HG02938 (cell line): ENCODE data around the gene SNAP47.

Experiments
- ATAC-seq: cut with Tn5 transposase; IDR thresholded peaks from one replicate; pipeline ENCODE4 v1.9.1; 2021; ENCODE audit warnings: mild to moderate bottlenecking, moderate library complexity; ENCODE audit not compliant: unreplicated experiment

The SNAP47 gene

GRCh38 chr1:227731696-227732585 is 3.3 kb upstream of the SNAP47 start:
- no peak for ATAC-seq

GRCh38 chr1:227732586-227733308 is 2.5 kb upstream of the SNAP47 start:
- no peak for ATAC-seq

DNA sequence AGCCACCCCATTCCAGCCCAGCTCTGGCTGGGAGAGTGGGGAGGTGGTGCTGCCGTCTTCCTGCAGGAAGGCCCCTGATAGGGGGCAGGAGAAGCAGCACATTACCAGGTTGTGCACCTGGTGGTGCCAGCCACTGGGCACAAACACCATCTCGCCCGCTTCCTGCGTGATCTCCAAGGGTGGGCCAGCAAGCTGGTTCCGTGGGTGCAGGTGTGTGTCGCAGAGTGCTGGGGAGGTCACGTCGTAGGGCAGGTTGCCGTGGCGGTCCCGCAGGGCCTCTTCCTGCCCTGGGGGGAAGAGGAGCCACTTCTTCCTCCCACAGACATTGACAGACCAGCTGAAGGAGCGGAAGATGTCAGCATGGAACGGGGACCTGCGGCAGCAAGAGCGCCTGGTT is 1.9 kb upstream of the SNAP47 start:
- no peak for ATAC-seq

DNA sequence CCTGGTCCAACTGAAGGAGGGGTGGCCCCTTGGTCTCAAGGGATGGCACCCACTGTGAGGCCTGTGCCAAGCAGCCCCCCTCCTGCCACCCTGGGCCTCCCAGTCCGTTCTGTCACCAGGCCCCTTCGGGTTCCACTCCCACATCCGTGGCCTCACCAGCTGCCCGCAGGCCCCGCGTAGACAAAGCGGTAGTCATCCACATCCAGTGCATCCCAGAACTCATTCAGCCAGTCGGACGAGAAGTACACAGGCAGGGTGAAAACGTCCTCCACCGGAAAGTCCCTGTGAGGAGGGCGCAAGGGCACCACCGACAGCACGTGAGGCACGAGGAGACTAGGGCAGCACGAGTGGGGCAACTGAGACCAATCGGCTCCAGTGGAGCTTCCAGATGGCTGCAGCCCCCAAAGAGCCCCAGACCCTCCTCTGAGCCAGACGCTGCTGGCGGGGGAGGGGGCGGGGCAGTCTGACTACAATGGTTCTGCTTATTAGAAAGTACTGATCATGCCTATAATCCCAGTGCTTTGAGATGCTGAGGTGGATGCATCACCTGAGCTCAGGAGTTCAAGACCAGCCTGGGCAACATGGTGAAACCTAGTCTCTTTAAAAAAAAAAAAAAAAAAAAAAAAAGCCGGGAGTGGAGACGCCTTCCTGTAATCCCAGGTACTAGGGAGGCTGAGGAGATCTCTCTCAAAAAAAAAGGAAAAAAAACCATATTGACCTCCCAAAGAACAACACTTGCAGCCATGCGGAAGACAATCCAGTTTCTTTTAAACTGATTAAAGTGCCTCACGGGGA is 1.3 kb upstream of the SNAP47 start:
- no peak for ATAC-seq

- ATAC-seq = no peak
Measured at GRCh38 chr1:227734546-227734855, 734 bp upstream of the SNAP47 start.

- no peak for ATAC-seq
Measured at GRCh38 chr1:227735539-227736285, 477 bp downstream of the SNAP47 start.

- ATAC-seq = no peak
Measured at GRCh38 chr1:227736814-227737432, 1.7 kb downstream of the SNAP47 start.

DNA sequence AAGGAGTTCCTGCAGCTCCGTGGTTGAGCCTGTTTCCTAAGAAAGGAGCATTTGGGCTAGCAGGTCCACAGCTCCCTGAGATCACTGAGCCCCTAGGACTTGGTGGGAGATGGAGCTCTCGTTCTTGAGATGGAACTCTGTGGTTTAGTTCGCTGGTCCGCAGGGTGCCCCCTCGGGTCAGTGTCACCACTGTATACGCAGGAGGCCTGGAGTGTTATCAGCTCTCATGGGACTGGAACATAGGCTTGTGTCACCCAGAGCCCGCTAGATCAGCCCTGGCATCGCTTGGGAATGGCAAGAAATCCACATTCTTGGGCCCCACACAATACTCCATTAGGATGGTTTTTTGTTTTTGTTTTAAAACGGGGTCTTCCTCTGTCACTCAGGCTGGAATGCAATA is 3.6 kb downstream of the SNAP47 start:
- no peak for ATAC-seq

DNA sequence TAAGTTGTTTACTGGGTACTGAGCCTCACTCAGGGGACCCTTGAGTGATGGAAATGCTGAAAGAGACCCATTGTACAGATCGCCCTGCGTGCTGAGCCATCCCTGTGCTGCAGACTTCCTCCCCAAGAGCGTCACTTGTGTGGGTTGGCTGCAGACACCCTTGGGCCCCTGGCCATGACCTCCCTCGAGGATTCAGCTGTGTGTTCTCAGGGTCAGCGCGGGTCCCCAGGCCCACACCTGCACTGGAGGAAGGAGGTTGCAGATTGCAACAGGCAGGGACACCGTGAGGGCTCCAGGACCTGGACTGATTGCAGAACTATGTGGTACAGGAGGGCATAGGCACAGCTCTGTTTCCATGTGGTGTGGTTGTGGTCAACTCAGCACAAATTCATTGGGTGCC is 4.4 kb downstream of the SNAP47 start:
- no peak for ATAC-seq

DNA sequence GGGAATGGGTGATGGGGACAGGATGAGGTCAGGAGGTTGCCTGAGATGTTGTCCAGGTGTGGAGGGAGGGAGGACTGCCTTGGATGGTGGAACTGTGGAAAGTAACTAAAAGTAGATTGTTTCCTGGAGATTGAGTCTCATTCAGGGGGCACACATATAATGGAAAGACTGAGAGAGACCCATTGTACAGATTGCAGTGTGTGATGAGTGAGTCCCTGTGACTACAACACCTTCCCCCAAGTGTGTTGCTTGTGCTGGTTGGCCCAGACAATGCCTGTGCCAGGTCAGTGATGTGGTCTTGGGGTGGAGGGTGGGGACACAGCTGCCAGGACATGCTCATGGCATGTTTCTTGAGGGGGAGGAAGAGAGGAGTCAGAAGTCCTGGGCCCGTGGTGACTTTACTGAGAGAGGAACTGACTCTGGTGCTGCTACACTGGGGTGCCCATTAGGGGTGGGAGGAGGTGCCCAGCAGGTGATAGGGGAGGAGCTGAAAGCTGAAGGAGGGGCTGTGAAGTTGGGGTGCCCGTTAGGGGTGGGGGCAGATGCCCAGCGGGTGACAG is 5.2 kb downstream of the SNAP47 start:
- ATAC-seq = no peak

- no peak for ATAC-seq
Measured at GRCh38 chr1:227741166-227741870, 6.1 kb downstream of the SNAP47 start.

DNA sequence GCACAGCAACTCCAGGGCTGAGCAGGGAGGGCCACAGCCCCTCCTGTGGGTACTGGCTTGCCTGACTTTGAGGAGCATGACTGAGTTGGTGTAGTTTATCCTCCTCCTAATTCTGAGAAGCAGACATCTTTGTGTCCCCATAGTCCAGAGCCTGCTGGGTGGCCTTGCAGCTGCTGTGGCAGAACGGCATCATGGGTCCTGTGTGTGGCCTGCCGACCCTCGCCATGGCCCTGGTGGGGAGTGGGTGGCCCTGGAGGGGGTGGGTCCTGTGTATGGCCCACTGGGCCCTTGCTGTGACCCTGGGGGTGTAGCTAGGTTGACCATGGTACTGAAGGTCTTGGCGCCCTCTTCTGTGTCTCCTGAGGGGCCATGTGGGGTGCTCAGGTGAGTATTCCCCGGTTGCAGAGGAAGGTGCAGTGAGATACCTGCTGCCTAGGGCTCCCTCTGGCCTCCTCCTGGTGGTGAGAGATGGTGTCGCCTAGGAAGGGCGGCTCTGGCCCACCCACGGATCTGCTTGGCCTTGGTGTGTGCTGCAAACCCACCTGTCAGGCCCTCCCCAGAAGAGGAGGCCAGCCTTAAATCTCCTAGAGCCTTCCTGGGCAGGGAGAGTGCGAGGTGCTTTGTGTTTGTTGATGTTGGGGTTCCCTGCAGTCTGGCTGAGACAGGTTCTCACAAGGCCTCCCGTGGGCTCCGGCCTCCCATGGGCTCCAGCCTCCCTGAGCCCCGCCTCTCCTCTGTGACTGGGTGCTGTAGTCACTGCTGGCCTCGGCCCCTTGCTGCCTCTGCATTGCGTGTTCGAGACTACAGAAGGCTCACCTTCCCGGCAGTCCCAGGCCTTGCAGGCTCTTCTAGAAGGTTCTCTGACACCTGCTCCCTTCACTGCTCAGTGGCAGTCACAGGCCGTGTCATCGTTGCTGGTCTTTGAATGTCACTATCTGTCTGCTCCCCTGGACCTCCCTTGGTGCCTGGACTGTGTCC is 7.8 kb downstream of the SNAP47 start:
- no peak for ATAC-seq

DNA sequence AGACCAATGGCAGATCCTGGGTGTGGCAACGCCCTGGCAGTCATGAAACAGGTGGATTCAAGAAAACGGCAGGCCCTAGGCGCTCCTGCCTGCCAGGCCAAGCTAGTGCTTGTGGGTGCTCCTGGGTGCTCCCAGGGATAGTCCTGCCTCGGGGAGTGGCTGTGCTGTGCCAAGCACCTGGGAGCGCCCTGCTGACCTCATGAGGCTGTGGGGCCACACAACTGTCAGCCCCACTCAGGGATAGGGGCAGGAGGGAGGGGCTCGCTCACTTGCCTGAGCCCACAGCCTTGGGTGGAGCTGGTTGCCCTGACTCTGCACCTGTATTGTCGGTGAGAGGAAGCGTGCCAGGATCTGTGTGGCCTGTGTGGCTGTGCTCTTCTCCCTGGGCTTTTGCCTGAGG is 9.4 kb downstream of the SNAP47 start:
- ATAC-seq = no peak

- ATAC-seq = no peak
Measured at GRCh38 chr1:227745568-227746265, 10.5 kb downstream of the SNAP47 start.

DNA sequence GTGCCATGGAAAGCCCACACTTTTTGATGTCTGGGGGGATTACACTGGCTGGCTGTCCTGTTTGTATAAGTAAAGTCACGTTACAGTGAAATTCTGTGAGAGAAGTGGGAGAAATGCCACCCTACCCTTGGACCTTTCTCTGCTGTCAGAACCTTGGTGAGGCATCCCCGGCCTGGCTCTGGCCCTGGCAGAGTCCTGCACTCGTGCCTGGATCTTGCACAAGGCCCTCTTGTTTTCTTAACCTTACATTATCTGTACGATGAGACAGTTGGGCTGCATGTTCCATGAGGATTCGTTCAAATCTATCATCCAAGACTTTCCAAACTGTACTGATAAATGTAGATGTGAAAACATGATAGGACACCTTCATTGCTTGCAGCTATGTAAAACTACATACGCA is 11.4 kb downstream of the SNAP47 start:
- no peak for ATAC-seq

DNA sequence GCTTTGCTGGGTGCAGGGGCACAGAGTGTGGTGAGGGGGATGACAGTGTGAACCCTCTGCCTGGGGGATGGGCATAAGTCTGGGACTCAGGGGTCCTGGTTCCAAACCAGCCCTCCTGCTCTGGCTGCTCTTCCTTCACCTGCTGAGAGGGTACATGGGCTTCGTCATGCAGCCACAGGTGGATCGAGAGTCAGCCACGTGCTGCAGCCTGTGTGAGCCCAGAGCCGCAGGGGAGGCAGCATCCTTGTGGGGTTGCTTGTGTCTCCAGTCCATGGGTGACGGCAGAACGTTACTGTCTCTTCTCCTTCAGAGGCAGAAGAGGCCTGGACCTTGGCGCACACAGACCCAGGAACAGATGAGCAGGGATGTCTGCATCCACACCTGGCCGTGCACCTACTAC is 12.1 kb downstream of the SNAP47 start:
- ATAC-seq = no peak

DNA sequence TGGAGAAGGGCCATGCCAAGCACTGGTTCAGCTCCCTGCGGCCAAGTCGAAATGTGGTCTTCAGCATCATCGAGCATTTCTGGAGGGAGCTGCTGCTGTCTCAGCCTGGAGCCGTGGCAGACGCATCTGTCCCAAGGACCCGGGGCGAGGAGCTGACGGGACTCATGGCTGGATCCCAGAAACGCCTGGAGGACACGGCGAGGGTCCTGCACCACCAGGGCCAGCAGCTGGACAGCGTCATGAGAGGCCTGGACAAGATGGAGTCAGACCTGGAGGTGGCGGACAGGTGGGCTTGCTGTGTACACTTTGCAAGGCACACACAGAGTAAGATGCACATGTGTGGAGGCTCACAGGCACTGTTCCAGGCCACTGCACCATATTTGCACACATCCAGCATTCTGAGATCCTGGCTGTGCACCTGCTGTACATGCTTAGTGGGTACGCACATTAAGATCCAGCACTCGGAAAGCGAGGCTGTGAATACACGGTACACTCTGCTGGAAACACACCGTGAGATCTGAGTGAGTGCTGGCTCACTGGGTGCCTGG is 12.8 kb downstream of the SNAP47 start:
- ATAC-seq = no peak
